Upper lobe of right lung (tissue), 1 donor: ENCODE measurements around the gene PRR35. TPM values are rescaled to one million over a fixed set of nuclear protein-coding genes. Genes with fewer than 3 reads are reported as not detected.

Experiments
- ATAC-seq: fragments of 200-7000 bp; cut with Tn5 transposase; one replicate; pipeline ENCODE4 v1.9.1; 2020; ENCODE audit warnings: mild to moderate bottlenecking, moderate library complexity
- DNase-seq: peaks from one replicate; pipeline ENCODE4 v3.0.0-alpha.2; 2020
- H3K27ac ChIP-seq: fragments of 200-600 bp; one replicate; pipeline ENCODE4 v1.8.0; 2022
- H3K27me3 ChIP-seq: fragments of 200-600 bp; one replicate; pipeline ENCODE4 v1.8.0; 2022; ENCODE audit warnings: mild to moderate bottlenecking
- H3K36me3 ChIP-seq: fragments of 200-600 bp; one replicate; pipeline ENCODE4 v1.8.0; 2022
- H3K4me1 ChIP-seq: fragments of 200-600 bp; one replicate; pipeline ENCODE4 v1.8.0; 2022
- H3K4me3 ChIP-seq: fragments of 200-600 bp; one replicate; pipeline ENCODE4 v1.8.0; 2022; ENCODE audit warnings: mild to moderate bottlenecking
- H3K9me3 ChIP-seq: fragments of 200-600 bp; one replicate; pipeline ENCODE4 v1.8.0; 2022
- CTCF ChIP-seq: fragments of 200-600 bp; IDR thresholded peaks from one replicate; pipeline ENCODE4 v1.8.0; 2022; ENCODE audit warnings: antibody characterized with exemption
- intact Hi-C: fragments of 100-400 bp; cut with DNase I; formaldehyde crosslinking; loops from one replicate; pipeline ENCODE4 v1.11.0; 2022
- total RNA-seq: library from RNA; stranded (reverse); fragmentation: NEBNext Ultra II Directional; extraction: Animal tissue kit (Norgen Biotek cat#: 25700); gene quantifications from one replicate; pipeline ENCODE4 v1.2.1, GENCODE V29; 2021
- donor health status: DM: no; HTN: yes; CAD: no; lungs with severe emphysema.

PRR35 gene
- total RNA-seq, 1 donor from 2014 or later, result not detected

GRCh38 chr16:525123-525519, 35.1 kb upstream of the PRR35 start:
- no peak overlapping the region for H3K4me3 ChIP-seq
- no peak for DNase-seq
- H3K27me3 ChIP-seq, result no peaks in the 10 kb centered on the region
- intact Hi-C loops, result no loop called here
- no peak for TF ChIP-seq CTCF
- no peak for ATAC-seq
- no peaks in the 10 kb centered on the region for H3K9me3 ChIP-seq
- H3K27ac ChIP-seq, result no peak overlapping the region
- peaks cover 9% of the 10 kb centered on the region for H3K36me3 ChIP-seq
- peaks cover 23% of the 10 kb centered on the region for H3K4me1 ChIP-seq

GRCh38 chr16:525520-526180, 34.5 kb upstream of the PRR35 start:
- H3K9me3 ChIP-seq, result no peaks in the 10 kb centered on the region
- intact Hi-C loops, result no loop called here
- H3K27me3 ChIP-seq, result no peaks in the 10 kb centered on the region
- ATAC-seq, result no peak
- peaks cover 24% of the 10 kb centered on the region for H3K4me1 ChIP-seq
- peaks cover 3% of the 10 kb centered on the region for H3K36me3 ChIP-seq
- peak overlapping the region; percentile 81 for H3K4me3 ChIP-seq
- H3K27ac ChIP-seq, result peak overlapping the region; percentile 97
- TF ChIP-seq CTCF, result no peak
- no peak for DNase-seq

GRCh38 chr16:526181-527014, 33.8 kb upstream of the PRR35 start:
- no peaks in the 10 kb centered on the region for H3K9me3 ChIP-seq
- peak overlapping the region; percentile 81 for H3K4me3 ChIP-seq
- peaks cover 24% of the 10 kb centered on the region for H3K4me1 ChIP-seq
- ATAC-seq, result peak; percentile 8
- H3K27ac ChIP-seq, result peak overlapping the region; percentile 97
- no peaks in the 10 kb centered on the region for H3K36me3 ChIP-seq
- intact Hi-C loops, result no loop called here
- peak; percentile 84 for DNase-seq
- no peak for TF ChIP-seq CTCF
- no peaks in the 10 kb centered on the region for H3K27me3 ChIP-seq

- intact Hi-C loops, result no loop called here
- no peaks in the 10 kb centered on the region for H3K36me3 ChIP-seq
- H3K27me3 ChIP-seq, result no peaks in the 10 kb centered on the region
- peak within 1 kb of the TSS; percentile 97 for H3K27ac ChIP-seq
- peak; percentile 91 for ATAC-seq
- peak within 1 kb of the TSS; percentile 89 for H3K4me3 ChIP-seq
- H3K4me1 ChIP-seq, result peaks cover 24% of the 10 kb centered on the region
- H3K9me3 ChIP-seq, result no peaks in the 10 kb centered on the region
- TF ChIP-seq CTCF, result peak; percentile 19
- peak; percentile 95 for DNase-seq
Observed at GRCh38 chr16:527015-527903, 32.9 kb upstream of the PRR35 start, which contains the start of gene CAPN15. TSS of gene CAPN15 (plus strand) at chr16:527712. CDS start at chr16:546839, 19,127 bp downstream.
